GM21825 (cell line): ENCODE results near the gene FUT6.
A peak's percentile ranks its signal among the peaks of the same experiment; 100 is the strongest.

Experiments used
- ATAC-seq: cut with Tn5 transposase; IDR thresholded peaks from one replicate; pipeline ENCODE4 v1.9.1; 2021; ENCODE audit warnings: mild to moderate bottlenecking, moderate library complexity; ENCODE audit not compliant: unreplicated experiment

FUT6 gene

GRCh38 chr19:5806905-5807304 is 32.6 kb downstream of the FUT6 start:
- ATAC-seq: no peak

- ATAC-seq: no peak
Observed at GRCh38 chr19:5806133-5806489, 33.4 kb downstream of the FUT6 start.

- ATAC-seq: no peak
Observed at GRCh38 chr19:5805462-5806132, 33.9 kb downstream of the FUT6 start.

GRCh38 chr19:5804516-5805461 is 34.7 kb downstream of the FUT6 start, which contains the start of gene NRTN:
Gene NRTN (plus strand): TSS chr19:5805067. CDS start chr19:5824166, 19,099 bp downstream.
- no peak for ATAC-seq

GRCh38 chr19:5803752-5804515 is 35.6 kb downstream of the FUT6 start:
- peak; percentile 81 for ATAC-seq

GRCh38 chr19:5803441-5803751 is 36.1 kb downstream of the FUT6 start:
- ATAC-seq: no peak

- ATAC-seq: no peak
Observed at GRCh38 chr19:5801796-5802619, 37.5 kb downstream of the FUT6 start.

- ATAC-seq: no peak
Observed at GRCh38 chr19:5800361-5801270, 38.9 kb downstream of the FUT6 start.

GRCh38 chr19:5799247-5800241 is 40.0 kb downstream of the FUT6 start:
- no peak for ATAC-seq

GRCh38 chr19:5798244-5798643 is 41.3 kb downstream of the FUT6 start:
- ATAC-seq: no peak

- ATAC-seq: no peak
Observed at GRCh38 chr19:5795382-5795919, 44.1 kb downstream of the FUT6 start.

GRCh38 chr19:5793188-5793587 is 46.3 kb downstream of the FUT6 start:
- ATAC-seq: no peak

- no peak for ATAC-seq
Observed at GRCh38 chr19:5792224-5792623, 47.3 kb downstream of the FUT6 start.

- ATAC-seq: peak; percentile 74
Observed at GRCh38 chr19:5790559-5791520, 48.7 kb downstream of the FUT6 start, which contains the start of gene DUS3L. Gene DUS3L (minus strand): TSS chr19:5791163. CDS start chr19:5791141, 22 bp downstream.

- ATAC-seq: no peak
Observed at GRCh38 chr19:5789886-5790558, 49.5 kb downstream of the FUT6 start.

- no peak for ATAC-seq
Observed at GRCh38 chr19:5789351-5789761, 50.1 kb downstream of the FUT6 start.
